Activated effector memory CD4-positive, alpha-beta T cell treated with Interleukin-2 at 50 U/mL for 16 hours (primary cell): ENCODE data around the gene SRC.
"Not testable (repeated sequence)": the region's sequence is repeated elsewhere in the genome, so short reads cannot be mapped to it uniquely, and the experiment has no call there.

Source experiments
- DNase-seq: peaks from one replicate; pipeline ENCODE4 v3.0.0-alpha.2; 2020

The SRC gene

GRCh38 chr20:37364927-37365272 is 19.0 kb downstream of the SRC start:
- no peak for DNase-seq

- DNase-seq, result no peak
Measured at GRCh38 chr20:37365760-37366638, 20.1 kb downstream of the SRC start.

- no peak for DNase-seq
Measured at GRCh38 chr20:37366743-37367142, 20.8 kb downstream of the SRC start.

- no peak for DNase-seq
Measured at GRCh38 chr20:37369846-37370245, 23.9 kb downstream of the SRC start.

GRCh38 chr20:37371845-37372244 is 25.9 kb downstream of the SRC start:
- DNase-seq, result not testable (repeated sequence)

- DNase-seq, result no peak
Measured at GRCh38 chr20:37372441-37372840, 26.5 kb downstream of the SRC start.

GRCh38 chr20:37373020-37373598 is 27.2 kb downstream of the SRC start:
- no peak for DNase-seq

GRCh38 chr20:37375227-37375626 is 29.3 kb downstream of the SRC start:
- no peak for DNase-seq

- no peak for DNase-seq
Measured at GRCh38 chr20:37376324-37376723, 30.4 kb downstream of the SRC start.

GRCh38 chr20:37376791-37377190 is 30.9 kb downstream of the SRC start:
- DNase-seq, result no peak

GRCh38 chr20:37377346-37378081 is 31.6 kb downstream of the SRC start:
- DNase-seq, result no peak

GRCh38 chr20:37378420-37378784 is 32.5 kb downstream of the SRC start:
- DNase-seq, result no peak

GRCh38 chr20:37378785-37379598 is 33.1 kb downstream of the SRC start:
- no peak for DNase-seq

GRCh38 chr20:37379967-37380828 is 34.3 kb downstream of the SRC start:
- DNase-seq, result no peak

GRCh38 chr20:37380864-37381579 is 35.1 kb downstream of the SRC start:
- DNase-seq, result no peak

GRCh38 chr20:37381621-37382471 is 35.9 kb downstream of the SRC start:
- DNase-seq, result no peak

GRCh38 chr20:37382482-37383120 is 36.7 kb downstream of the SRC start:
- DNase-seq, result no peak

GRCh38 chr20:37383229-37383989 is 37.5 kb downstream of the SRC start:
- DNase-seq, result no peak

- DNase-seq, result peak; percentile 72
Measured at GRCh38 chr20:37384683-37385174, 38.8 kb downstream of the SRC start.
